Breast epithelium (tissue), 4 donors: Measurements from ENCODE around the gene NHERF2. TPM values are rescaled to one million over a fixed set of nuclear protein-coding genes. Genes with fewer than 3 reads are reported as not detected.

ENCODE experiments used
- DNase-seq, 2 donors: peaks; one replicate each; pipeline ENCODE4 v3.0.0-alpha.2; 2019; ENCODE audit warnings: low spot score in 2 of 2
- H3K27ac ChIP-seq, 2 donors: fragments of 200-600 bp; sonication (generic) in 1 of 2; one replicate each; pipeline ENCODE4 v1.5.1; 2016 to 2019; ENCODE audit warnings: mild to moderate bottlenecking in 1 of 2
- H3K27me3 ChIP-seq, 2 donors: fragments of 200-600 bp; sonication (generic) in 1 of 2; one replicate each; pipeline versions ENCODE4 v1.5.1 to v1.6.0; 2017 to 2019; ENCODE audit warnings: control low read depth in 1 of 2, mild to moderate bottlenecking in 1 of 2
- H3K36me3 ChIP-seq: fragments of 200-600 bp; one replicate; pipeline ENCODE4 v1.5.1; 2019
- H3K4me1 ChIP-seq, 2 donors: fragments of 200-600 bp; sonication (generic); one replicate each; pipeline ENCODE4 v1.5.1; 2016 to 2019; ENCODE audit warnings: control low read depth in 1 of 2
- H3K4me3 ChIP-seq, 3 donors: fragments of 200-600 bp; sonication (generic); 1 replicate in 2 of 3; 2 replicates in 1 of 3; pipeline ENCODE4 v1.5.1; 2016 to 2019; ENCODE audit warnings: mild to moderate bottlenecking in 3 of 3, moderate library complexity in 2 of 3
- H3K9me3 ChIP-seq, 2 donors: fragments of 200-600 bp; sonication (generic) in 1 of 2; one replicate each; pipeline ENCODE4 v1.5.1; 2016 to 2019; ENCODE audit warnings: control low read depth in 1 of 2
- CTCF ChIP-seq, 3 donors: fragments of 450-650 bp; IDR thresholded peaks; one replicate each; pipeline ENCODE4 v1.5.1; 2016 to 2017; ENCODE audit warnings: antibody characterized with exemption in 3 of 3, mild to moderate bottlenecking in 3 of 3, moderate library complexity in 3 of 3
- POLR2A ChIP-seq: fragments of 450-650 bp; IDR thresholded peaks from one replicate; pipeline ENCODE4 v1.6.1; 2016; ENCODE audit warnings: antibody characterized with exemption, mild to moderate bottlenecking, moderate library complexity
- POLR2AphosphoS5 ChIP-seq, 3 donors: sonication (generic); formaldehyde crosslinking; IDR thresholded peaks; one replicate each; pipeline ENCODE4 v1.6.1; 2017; ENCODE audit warnings: antibody characterized with exemption in 3 of 3
- intact Hi-C: fragments of 100-400 bp; cut with DNase I; formaldehyde crosslinking; loops from one replicate; pipeline ENCODE4 v1.15.1; 2023; ENCODE audit warnings: low total_unique reads
- total RNA-seq, 3 donors: library from RNA; depleted of rRNA; stranded (reverse); fragments of >200 nt; gene quantifications; one replicate each; pipeline ENCODE4 v1.1.0, GENCODE V29; 2016

Gene NHERF2
- total RNA-seq: 10 to 100 TPM; 31.5 to 58.3 (median 38.9) TPM

DNA sequence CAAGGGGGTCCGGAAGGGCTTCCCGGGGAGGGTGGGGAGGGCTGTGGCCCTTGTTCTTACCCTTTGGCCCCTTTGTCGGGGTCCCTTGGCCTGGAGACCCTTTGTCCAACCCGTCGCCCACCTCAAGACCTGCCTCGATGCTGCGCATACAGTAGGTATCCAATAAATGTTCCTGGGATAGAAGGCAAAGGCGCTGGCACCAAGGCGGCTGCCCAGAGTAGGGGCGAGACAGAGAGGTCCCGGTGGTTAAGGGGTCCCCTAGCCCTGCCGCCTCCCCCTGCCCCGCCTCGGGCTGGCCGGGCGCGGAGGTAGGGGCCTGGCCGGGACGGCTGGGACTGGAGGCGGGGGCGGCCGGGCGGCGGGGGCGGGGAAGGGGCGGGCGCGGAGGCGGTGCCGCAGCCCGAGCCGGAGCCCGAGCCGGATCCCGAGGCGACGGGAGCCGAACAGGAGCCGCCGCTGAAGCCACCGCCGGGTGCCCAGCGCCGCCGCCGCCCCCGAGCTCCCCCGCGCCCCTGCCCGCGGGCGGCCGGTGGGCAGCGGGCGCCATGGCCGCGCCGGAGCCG lies at the start of gene NHERF2:
Gene NHERF2 (plus strand): TSS at position 442 of the 563 bp plus-strand sequence. CDS start 104 bp downstream, at position 546.
- DNase-seq: no peak
- no peaks in the 10 kb centered on the region for H3K36me3 ChIP-seq
- peak within 1 kb of the TSS; percentile 71 to 75 for H3K27ac ChIP-seq
- H3K4me3 ChIP-seq: peak within 1 kb of the TSS; percentile 58 to 93 (median 74)
- intact Hi-C loops: loop anchor here (5.0 kb wide), 1 partner anchor 116 kb away; no protein-coding TSS in a partner anchor
- H3K4me1 ChIP-seq: peaks cover 4 to 27% of the 10 kb centered on the region in 2 donors
- no peaks in the 10 kb centered on the region for H3K9me3 ChIP-seq
- no peaks in the 10 kb centered on the region for H3K27me3 ChIP-seq
- TF ChIP-seq POLR2A: no peak
- no peak for TF ChIP-seq CTCF (IDR thresholded peaks at IDR 0.05)
- no peak for TF ChIP-seq POLR2AphosphoS5 (IDR thresholded peaks at IDR 0.05)

- no peak for DNase-seq
- Histone ChIP-seq H3K4me1 (peaks cover 8 to 10% of the 10 kb centered on the region in 2 donors), H3K36me3 (peaks cover 10% of the 10 kb centered on the region), H3K9me3 (no peaks in the 10 kb centered on the region), H3K27ac (no peak overlapping the region), H3K27me3 (peaks cover 0 to 14% of the 10 kb centered on the region in 2 donors), H3K4me3 (no peak overlapping the region)
- no peak for TF ChIP-seq POLR2A
- no peak for TF ChIP-seq CTCF (IDR thresholded peaks at IDR 0.05)
- no peak for TF ChIP-seq POLR2AphosphoS5 (IDR thresholded peaks at IDR 0.05)
- intact Hi-C loops: no loop called here
Observed at GRCh38 chr16:1976951-1977874, 49.5 kb upstream of the NHERF2 start.

DNA sequence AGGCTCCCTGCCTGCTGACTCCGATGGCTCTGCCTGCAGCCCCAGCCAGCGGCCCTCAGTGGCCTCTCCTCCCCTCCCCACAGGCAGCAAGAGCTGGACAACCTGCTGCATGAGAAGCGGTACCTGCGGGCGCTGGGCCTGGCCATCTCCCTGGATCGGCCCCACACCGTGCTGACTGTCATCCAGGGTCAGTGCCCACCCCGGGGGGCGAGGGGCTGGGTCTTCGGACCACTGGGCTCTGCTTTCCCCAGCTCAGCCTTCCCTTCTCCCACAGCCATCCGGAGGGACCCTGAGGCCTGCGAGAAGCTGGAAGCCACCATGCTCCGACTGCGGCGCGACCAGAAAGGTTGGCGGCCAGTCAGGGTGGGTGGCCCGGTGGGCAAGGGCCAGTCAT lies 48.8 kb upstream of the NHERF2 start:
- Histone ChIP-seq H3K4me1 (peaks cover 4% of the 10 kb centered on the region in 2 donors), H3K9me3 (no peaks in the 10 kb centered on the region), H3K4me3 (no peak overlapping the region), H3K27me3 (peaks cover 0 to 14% of the 10 kb centered on the region in 2 donors), H3K27ac (no peak overlapping the region), H3K36me3 (peaks cover 10% of the 10 kb centered on the region)
- intact Hi-C loops: no loop called here
- TF ChIP-seq POLR2AphosphoS5 (IDR thresholded peaks at IDR 0.05) (no peak), CTCF (IDR thresholded peaks at IDR 0.05) (no peak), POLR2A (no peak)
- DNase-seq: no peak

GRCh38 chr16:1978476-1979120 lies 48.1 kb upstream of the NHERF2 start:
- H3K36me3 ChIP-seq: peaks cover 10% of the 10 kb centered on the region
- peak overlapping the region in 2 of 3 donors; percentile 36 to 60 for H3K4me3 ChIP-seq
- H3K4me1 ChIP-seq: peaks cover 0 to 4% of the 10 kb centered on the region in 2 donors
- intact Hi-C loops: no loop called here
- peak overlapping the region; percentile 38 to 51 for H3K27ac ChIP-seq
- DNase-seq: no peak
- peaks cover 0 to 14% of the 10 kb centered on the region in 2 donors for H3K27me3 ChIP-seq
- TF ChIP-seq POLR2A: no peak
- TF ChIP-seq CTCF (IDR thresholded peaks at IDR 0.05): no peak
- no peak for TF ChIP-seq POLR2AphosphoS5 (IDR thresholded peaks at IDR 0.05)
- H3K9me3 ChIP-seq: no peaks in the 10 kb centered on the region
